ENCODE measurements around the gene OR6S1.
"Not testable (repeated sequence)": the region's sequence is repeated elsewhere in the genome, so short reads cannot be mapped to it uniquely, and the experiment has no call there.

Gene OR6S1

DNA sequence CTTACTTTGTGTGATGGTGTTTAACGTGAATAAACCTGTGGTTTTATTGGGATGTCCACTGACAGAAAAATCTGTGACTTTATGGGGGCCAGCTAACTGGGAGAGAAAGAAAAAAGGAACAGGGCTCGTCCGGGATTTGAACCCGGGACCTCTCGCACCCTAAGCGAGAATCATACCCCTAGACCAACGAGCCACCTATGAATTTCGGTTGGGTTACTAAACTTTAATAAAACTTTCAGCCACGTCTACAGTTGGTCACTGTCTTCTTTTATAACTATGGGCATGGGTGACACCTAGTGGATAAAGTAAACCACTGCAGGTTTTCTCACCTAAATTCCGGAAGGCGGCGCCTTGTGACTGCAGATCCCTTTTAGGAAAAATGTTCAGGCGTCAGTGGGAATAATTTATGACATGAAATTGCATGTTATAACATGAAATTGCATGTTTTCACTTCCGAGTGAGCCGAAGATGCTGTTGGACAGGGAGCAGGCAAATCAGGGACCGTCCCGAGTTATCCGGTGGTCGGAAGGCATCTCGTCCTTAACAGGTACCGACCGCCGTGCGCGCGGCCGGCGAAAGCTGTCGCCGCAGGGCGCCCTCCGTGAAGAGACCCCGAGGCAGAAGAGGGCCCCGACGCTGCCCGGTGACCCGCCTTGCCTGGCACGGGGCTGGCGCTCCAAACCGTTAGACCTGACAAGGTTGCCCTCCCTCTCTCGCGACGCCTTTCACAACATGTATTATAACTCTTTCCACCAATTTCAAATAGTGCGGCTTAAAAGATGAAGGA, 32.1 kb downstream of the OR6S1 start:
- Histone ChIP-seq H3K27me3 (ENCODE audit: control insufficient read depth, insufficient read depth, low read length) (no peaks in the 10 kb centered on the region), H3K36me3 (ENCODE audit: control insufficient read depth, insufficient read depth, low read length) (no peaks in the 10 kb centered on the region), H3K9me3 (ENCODE audit: control insufficient read depth, insufficient read depth, low read length) (no peaks in the 10 kb centered on the region), H3K27ac (ENCODE audit: low read length) (no peak overlapping the region), H3K4me3 (ENCODE audit: low read length) (peak overlapping the region; percentile 99), H3K4me1 (ENCODE audit: control insufficient read depth, insufficient read depth, low read length) (no peaks in the 10 kb centered on the region)
- no CpG with 5 or more reads among the region's 44 CpGs for WGBS (ENCODE audit: insufficient coverage, insufficient read length)
- no peak for DNase-seq (ENCODE audit: low read depth, low spot score)

DNA sequence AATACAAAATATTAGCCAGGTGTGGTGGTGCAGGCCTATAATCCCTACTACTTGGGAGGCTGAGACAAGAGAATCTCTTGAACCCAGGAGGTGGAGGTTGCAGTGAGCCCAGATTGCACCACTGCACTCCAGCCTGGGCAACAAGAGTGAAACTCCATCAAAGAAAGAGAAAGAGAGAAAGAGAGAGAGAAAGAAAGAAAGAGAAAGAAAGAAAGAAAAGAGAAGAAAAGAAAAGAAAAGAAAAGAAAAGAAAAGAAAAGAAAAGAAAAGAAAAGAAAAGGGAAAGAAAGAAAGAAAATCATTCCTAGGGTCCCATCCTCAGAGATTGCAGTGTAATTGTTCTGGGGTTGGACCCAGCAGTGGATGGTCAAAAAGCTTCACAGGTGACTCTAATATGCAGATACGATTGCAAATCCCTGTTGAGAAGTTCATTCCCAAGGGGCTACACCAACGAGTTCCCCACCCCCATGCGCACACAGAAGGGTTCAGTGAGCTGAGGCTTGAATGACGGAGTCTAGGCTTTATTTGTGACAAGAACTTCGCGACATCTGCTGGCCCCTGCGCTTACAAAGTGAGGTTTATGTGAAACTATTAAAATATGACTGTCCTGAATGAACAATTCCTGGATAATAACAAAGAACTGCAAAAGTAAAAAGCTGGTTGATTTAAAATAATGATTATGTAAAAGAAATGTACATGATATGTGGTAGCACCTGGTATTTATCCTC, 32.9 kb downstream of the OR6S1 start:
- Histone ChIP-seq H3K36me3 (ENCODE audit: control insufficient read depth, insufficient read depth, low read length) (no peaks in the 10 kb centered on the region), H3K9me3 (ENCODE audit: control insufficient read depth, insufficient read depth, low read length) (no peaks in the 10 kb centered on the region), H3K27me3 (ENCODE audit: control insufficient read depth, insufficient read depth, low read length) (no peaks in the 10 kb centered on the region), H3K4me1 (ENCODE audit: control insufficient read depth, insufficient read depth, low read length) (no peaks in the 10 kb centered on the region), H3K27ac (ENCODE audit: low read length) (no peak overlapping the region), H3K4me3 (ENCODE audit: low read length) (no peak overlapping the region)
- WGBS (ENCODE audit: insufficient coverage, insufficient read length), result no CpG with 5 or more reads among the region's 7 CpGs
- DNase-seq (ENCODE audit: low read depth, low spot score), result no peak

DNA sequence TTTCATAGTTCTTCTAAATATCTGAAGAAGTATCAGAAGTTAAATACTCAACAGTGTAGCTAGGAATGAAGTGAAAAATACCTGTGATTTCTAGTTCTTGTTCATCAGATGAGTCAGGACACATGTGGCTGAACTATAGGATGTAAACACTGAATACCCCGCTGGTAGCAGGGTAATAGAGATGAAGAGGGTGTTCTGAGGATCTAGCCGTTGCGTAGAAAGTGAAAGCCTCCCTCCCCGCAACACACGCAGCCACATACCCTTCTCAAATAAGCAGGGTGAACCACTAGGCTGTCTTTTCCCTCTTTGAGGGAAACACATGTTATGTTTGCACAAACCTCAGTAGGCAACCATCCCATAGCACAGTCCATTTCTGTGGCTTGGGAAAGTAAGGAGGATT, 33.9 kb downstream of the OR6S1 start:
- H3K27me3 ChIP-seq (ENCODE audit: control insufficient read depth, insufficient read depth, low read length), result no peaks in the 10 kb centered on the region
- H3K4me3 ChIP-seq (ENCODE audit: low read length), result no peak overlapping the region
- H3K36me3 ChIP-seq (ENCODE audit: control insufficient read depth, insufficient read depth, low read length), result no peaks in the 10 kb centered on the region
- no peak overlapping the region for H3K27ac ChIP-seq (ENCODE audit: low read length)
- no CpG with 5 or more reads among the region's 5 CpGs for WGBS (ENCODE audit: insufficient coverage, insufficient read length)
- no peaks in the 10 kb centered on the region for H3K4me1 ChIP-seq (ENCODE audit: control insufficient read depth, insufficient read depth, low read length)
- no peaks in the 10 kb centered on the region for H3K9me3 ChIP-seq (ENCODE audit: control insufficient read depth, insufficient read depth, low read length)
- no peak for DNase-seq (ENCODE audit: low read depth, low spot score)

DNA sequence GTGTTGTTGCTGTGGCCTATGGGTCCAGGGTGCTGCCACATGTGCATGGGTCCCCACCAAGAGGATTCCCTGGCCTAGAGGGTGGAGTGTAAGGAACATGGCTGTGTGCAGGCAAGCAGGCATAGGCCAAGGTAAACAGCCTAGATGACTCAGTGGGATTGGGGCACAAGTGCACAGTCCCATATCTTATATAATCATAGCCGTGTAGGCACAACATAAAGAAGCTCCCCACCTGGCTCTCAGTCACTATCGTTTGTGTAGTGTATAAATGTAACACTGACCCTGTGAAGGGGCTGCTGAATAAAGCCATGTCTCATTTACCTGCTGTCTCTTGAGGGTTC, 34.6 kb downstream of the OR6S1 start:
- no peak overlapping the region for H3K4me3 ChIP-seq (ENCODE audit: low read length)
- H3K36me3 ChIP-seq (ENCODE audit: control insufficient read depth, insufficient read depth, low read length), result no peaks in the 10 kb centered on the region
- H3K27ac ChIP-seq (ENCODE audit: low read length), result no peak overlapping the region
- H3K4me1 ChIP-seq (ENCODE audit: control insufficient read depth, insufficient read depth, low read length), result no peaks in the 10 kb centered on the region
- no CpG with 5 or more reads among the region's 2 CpGs for WGBS (ENCODE audit: insufficient coverage, insufficient read length)
- no peak for DNase-seq (ENCODE audit: low read depth, low spot score)
- H3K9me3 ChIP-seq (ENCODE audit: control insufficient read depth, insufficient read depth, low read length), result no peaks in the 10 kb centered on the region
- no peaks in the 10 kb centered on the region for H3K27me3 ChIP-seq (ENCODE audit: control insufficient read depth, insufficient read depth, low read length)

DNA sequence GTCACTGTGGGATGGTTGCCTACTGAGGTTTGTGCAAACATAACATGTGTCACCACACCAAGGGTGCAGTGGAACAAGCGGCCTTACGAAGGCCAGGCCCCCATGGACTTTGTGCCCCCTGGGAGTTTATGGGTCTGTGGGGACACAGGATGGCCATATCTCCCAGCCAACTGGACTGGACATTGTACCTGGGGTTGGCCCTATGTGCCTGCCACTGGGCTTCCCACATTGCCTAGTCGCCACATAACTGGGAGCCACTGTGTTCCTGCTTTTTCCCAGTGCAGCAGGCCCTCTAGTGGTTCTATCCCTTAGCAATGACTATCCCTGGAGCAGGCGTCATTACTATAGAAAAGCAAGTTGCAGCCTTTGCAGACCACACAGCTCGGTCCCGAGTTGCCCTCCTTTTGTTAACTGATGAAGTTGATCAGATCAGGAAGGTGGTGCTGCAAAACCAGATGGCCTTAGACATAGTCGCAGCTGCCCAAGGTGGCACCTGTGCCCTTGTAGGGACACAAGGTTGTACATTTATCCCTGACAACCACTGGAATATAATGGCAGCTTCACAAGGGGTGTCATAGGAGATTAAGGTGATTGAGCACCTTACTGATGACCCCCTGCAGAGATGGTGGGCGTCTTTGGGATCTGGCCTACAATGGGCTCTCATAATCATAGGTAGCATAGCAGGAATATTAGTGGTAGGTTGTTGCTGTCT, 35.1 kb downstream of the OR6S1 start:
- no peak for DNase-seq (ENCODE audit: low read depth, low spot score)

DNA sequence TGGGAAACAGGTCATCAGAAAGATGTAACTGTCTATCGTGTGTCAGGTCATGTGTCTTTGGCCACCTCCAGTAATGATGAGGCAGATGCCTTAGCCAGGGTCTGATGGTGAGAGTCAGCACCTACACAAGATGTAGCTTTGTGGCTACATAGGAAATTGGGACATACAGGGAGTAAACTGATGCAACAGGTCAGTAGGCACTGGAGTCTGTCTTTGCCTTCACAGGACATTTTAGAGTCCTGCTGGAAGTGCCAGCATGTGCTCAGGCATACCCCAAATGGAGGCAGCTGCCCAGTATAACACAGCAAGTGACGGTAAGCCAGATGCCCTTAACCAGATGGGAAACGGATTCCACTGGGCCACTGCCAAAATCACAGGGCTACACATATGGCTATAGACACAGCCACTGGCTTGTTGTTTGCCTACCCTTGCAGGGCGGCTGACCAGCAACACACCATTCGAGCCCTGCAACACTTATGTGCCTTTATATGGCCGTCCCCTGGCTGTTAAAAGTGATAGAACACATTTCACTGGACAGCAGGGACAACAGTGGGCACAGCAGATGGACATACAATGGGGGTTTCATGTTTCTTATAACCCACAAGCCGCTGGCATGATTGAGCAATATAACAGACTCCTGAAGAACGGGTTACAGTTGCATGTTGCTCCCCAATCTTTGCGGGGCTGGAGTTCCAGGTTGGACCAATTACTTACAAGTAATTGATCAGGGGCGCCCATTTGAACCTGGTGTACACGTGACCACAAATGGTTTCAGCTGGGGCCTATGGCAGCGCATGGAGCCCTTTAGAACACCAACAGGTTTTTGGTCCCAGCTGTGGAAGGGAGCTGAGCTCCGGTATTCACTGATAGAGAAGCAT, 37.4 kb downstream of the OR6S1 start:
- WGBS (ENCODE audit: insufficient coverage, insufficient read length), result no CpG with 5 or more reads among the region's 13 CpGs
- H3K9me3 ChIP-seq (ENCODE audit: control insufficient read depth, insufficient read depth, low read length), result no peaks in the 10 kb centered on the region
- no peak overlapping the region for H3K27ac ChIP-seq (ENCODE audit: low read length)
- DNase-seq (ENCODE audit: low read depth, low spot score), result no peak
- H3K36me3 ChIP-seq (ENCODE audit: control insufficient read depth, insufficient read depth, low read length), result no peaks in the 10 kb centered on the region
- H3K4me3 ChIP-seq (ENCODE audit: low read length), result no peak overlapping the region
- H3K4me1 ChIP-seq (ENCODE audit: control insufficient read depth, insufficient read depth, low read length), result no peaks in the 10 kb centered on the region
- H3K27me3 ChIP-seq (ENCODE audit: control insufficient read depth, insufficient read depth, low read length), result no peaks in the 10 kb centered on the region

More for the DNA sequence above, 35.1 kb downstream of the OR6S1 start:
- no peaks in the 10 kb centered on the region for H3K36me3 ChIP-seq (ENCODE audit: control insufficient read depth, insufficient read depth, low read length)
- no CpG with 5 or more reads among the region's 8 CpGs for WGBS (ENCODE audit: insufficient coverage, insufficient read length)
- no peaks in the 10 kb centered on the region for H3K9me3 ChIP-seq (ENCODE audit: control insufficient read depth, insufficient read depth, low read length)
- H3K4me1 ChIP-seq (ENCODE audit: control insufficient read depth, insufficient read depth, low read length), result no peaks in the 10 kb centered on the region
- H3K27me3 ChIP-seq (ENCODE audit: control insufficient read depth, insufficient read depth, low read length), result no peaks in the 10 kb centered on the region
- no peak overlapping the region for H3K27ac ChIP-seq (ENCODE audit: low read length)
- no peak overlapping the region for H3K4me3 ChIP-seq (ENCODE audit: low read length)

DNA sequence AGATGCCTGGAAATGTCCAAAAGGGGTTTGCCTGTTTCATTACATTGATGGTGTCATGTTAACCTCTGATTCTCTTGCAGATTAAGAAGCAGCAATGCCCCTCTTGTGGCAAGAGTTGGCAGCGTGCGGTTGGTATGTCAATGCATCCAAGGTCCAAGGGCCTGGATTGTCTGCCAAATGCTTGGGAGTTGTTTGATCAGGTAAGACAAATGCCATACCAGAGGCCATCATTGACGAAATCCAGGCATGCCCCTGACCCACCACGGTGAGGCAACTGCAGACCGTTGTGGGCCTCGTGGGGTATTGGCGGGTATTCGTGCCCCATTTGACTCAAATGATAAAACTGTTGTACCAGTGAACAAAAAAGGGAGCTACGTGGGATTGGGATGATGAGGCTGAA, 38.9 kb downstream of the OR6S1 start:
- Histone ChIP-seq H3K27ac (ENCODE audit: low read length) (no peak overlapping the region), H3K36me3 (ENCODE audit: control insufficient read depth, insufficient read depth, low read length) (no peaks in the 10 kb centered on the region), H3K4me3 (ENCODE audit: low read length) (no peak overlapping the region), H3K9me3 (ENCODE audit: control insufficient read depth, insufficient read depth, low read length) (no peaks in the 10 kb centered on the region), H3K4me1 (ENCODE audit: control insufficient read depth, insufficient read depth, low read length) (no peaks in the 10 kb centered on the region), H3K27me3 (ENCODE audit: control insufficient read depth, insufficient read depth, low read length) (no peaks in the 10 kb centered on the region)
- DNase-seq (ENCODE audit: low read depth, low spot score), result no peak
- no CpG with 5 or more reads among the region's 9 CpGs for WGBS (ENCODE audit: insufficient coverage, insufficient read length)

DNA sequence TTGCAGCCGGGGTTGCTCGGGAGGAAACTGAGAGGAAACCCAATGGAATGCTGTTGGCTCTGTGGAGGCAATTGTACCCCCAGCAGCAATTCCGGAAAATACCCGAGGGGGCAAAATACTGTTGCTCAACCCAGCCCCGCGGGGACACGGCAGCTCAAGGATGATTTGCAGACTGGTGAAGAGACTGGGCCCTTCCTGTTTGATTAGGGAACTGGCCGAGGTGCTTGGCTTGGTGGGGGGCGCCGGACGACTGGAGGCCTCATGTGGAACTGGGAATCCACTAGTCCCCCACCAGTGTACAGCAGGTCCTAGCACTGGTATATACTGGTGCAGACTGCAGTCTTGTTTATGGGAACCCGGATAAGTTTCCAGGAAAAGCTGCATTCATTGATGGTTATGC, 40.0 kb downstream of the OR6S1 start:
- Histone ChIP-seq H3K9me3 (ENCODE audit: control insufficient read depth, insufficient read depth, low read length) (no peaks in the 10 kb centered on the region), H3K4me3 (ENCODE audit: low read length) (no peak overlapping the region), H3K27me3 (ENCODE audit: control insufficient read depth, insufficient read depth, low read length) (no peaks in the 10 kb centered on the region), H3K4me1 (ENCODE audit: control insufficient read depth, insufficient read depth, low read length) (no peaks in the 10 kb centered on the region), H3K36me3 (ENCODE audit: control insufficient read depth, insufficient read depth, low read length) (no peaks in the 10 kb centered on the region), H3K27ac (ENCODE audit: low read length) (no peak overlapping the region)
- DNase-seq (ENCODE audit: low read depth, low spot score), result no peak
- no CpG with 5 or more reads among the region's 12 CpGs for WGBS (ENCODE audit: insufficient coverage, insufficient read length)

DNA sequence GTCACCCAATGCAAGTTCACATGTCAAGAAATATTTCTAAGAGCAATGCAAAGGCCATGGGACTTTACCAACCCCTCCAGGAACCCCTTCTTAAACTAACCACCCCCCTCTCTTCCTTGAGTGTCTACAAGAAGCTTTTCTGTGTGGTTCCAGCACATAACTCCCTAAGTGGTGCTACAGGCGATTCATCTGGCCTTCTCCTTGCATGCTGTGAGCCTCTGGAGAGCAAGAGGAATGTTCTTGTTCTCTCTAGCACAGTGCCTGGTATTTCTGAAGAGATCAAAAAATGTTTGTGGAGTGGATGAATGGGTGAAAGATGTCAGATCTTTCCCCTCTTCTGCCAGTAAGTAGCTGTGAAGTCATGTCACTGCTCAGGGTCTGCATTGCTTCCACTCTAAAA, 44.4 kb downstream of the OR6S1 start:
- H3K36me3 ChIP-seq (ENCODE audit: control insufficient read depth, insufficient read depth, low read length), result no peaks in the 10 kb centered on the region
- no CpG with 5 or more reads among the region's 1 CpG for WGBS (ENCODE audit: insufficient coverage, insufficient read length)
- H3K4me1 ChIP-seq (ENCODE audit: control insufficient read depth, insufficient read depth, low read length), result no peaks in the 10 kb centered on the region

DNA sequence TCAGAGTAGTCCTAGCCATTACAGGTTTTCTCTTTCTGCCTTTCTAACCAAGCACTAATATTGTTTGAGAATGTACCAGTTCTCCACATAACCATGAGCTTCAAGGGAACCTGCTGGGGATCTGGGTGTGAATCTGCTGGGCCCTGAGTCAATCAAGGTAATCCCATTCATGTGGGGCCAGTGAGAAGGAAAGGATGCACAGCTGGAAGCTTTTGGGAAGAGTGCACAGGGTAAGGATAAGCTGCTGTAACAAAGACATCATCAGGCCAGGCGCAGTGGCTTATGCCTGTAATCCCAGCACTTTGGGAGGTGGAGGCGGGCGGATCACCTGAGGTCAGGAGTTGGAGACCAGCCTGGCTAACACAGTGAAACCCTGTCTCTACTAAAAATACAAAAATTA, 45.8 kb downstream of the OR6S1 start:
- H3K4me3 ChIP-seq (ENCODE audit: low read length); DNase-seq (ENCODE audit: low read depth, low spot score); H3K4me1 ChIP-seq (ENCODE audit: control insufficient read depth, insufficient read depth, low read length); H3K27ac ChIP-seq (ENCODE audit: low read length); H3K9me3 ChIP-seq (ENCODE audit: control insufficient read depth, insufficient read depth, low read length); H3K36me3 ChIP-seq (ENCODE audit: control insufficient read depth, insufficient read depth, low read length); H3K27me3 ChIP-seq (ENCODE audit: control insufficient read depth, insufficient read depth, low read length): not testable (repeated sequence)
- whole genome bisulfite sequencing (ENCODE audit: insufficient coverage, insufficient read length), result no CpG with 5 or more reads among the region's 3 CpGs

More for the DNA sequence above, 44.4 kb downstream of the OR6S1 start:
- Histone ChIP-seq H3K27me3 (ENCODE audit: control insufficient read depth, insufficient read depth, low read length) (no peaks in the 10 kb centered on the region), H3K4me3 (ENCODE audit: low read length) (no peak overlapping the region), H3K9me3 (ENCODE audit: control insufficient read depth, insufficient read depth, low read length) (no peaks in the 10 kb centered on the region), H3K27ac (ENCODE audit: low read length) (no peak overlapping the region)
- no peak for DNase-seq (ENCODE audit: low read depth, low spot score)
